ENCODE results near the gene ALDH2.
"Not testable (repeated sequence)": the region's sequence is repeated elsewhere in the genome, so short reads cannot be mapped to it uniquely, and the experiment has no call there.

The ALDH2 gene

DNA sequence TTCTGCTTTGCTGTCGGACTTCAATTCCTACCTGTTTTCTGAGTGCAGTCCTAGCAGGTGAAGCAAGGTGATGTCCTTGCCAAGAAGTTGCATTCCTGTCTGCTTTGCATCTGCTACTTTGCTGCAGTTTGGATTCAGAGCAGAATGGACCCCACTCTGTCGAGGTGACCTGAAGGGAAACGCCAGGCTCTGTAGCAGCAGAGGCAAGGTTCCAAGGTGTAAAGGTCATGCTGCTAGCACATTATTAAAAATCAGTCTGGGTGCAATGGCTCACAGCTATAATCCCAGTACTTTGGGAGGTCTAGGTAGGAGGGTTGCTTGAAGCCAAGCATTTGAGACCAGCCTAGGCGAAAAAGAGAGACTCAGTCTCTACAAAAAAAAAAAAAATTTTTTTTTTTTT is 17.3 kb upstream of the ALDH2 start:
- no peak for TF ChIP-seq POLR2A (IDR thresholded peaks at IDR 0.05; ENCODE audit: low read depth, low read length)
- FAIRE-seq = no peak
- DNase-seq (ENCODE audit: insufficient read length, low spot score) = no peak

DNA sequence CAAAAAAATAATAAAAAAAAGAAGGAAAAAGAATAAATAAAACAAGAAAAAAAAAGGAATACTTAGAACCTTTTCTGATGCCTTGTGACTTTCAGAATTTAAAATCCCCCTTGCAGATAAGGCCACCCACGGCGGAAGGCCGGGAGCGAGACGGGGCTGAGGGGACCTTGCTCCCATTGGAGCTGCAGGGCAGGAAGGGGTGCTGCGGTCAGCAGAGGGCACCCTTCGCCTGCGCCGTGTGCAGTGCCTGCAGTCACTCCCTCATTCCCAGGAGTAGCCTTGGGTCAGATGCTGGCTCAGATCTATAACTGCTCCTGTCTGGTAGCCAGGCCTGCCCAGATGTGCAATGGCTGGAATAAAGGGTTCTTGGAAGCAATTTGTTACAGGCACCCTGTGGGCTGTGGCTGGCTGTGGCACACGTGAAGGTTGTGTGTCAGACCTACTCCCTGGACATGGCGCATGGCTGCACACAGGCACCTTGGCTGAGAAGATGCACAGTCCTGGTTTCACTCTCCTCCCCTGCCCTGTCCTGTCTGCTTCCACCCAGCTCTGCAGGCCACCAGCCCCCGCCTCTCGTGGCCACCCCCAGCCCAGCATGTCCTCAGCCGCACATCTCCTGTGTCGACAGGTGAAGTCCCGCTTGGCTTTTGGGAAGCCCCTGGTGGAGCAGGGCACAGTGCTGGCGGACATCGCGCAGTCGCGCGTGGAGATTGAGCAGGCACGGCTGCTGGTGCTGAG is 13.4 kb upstream of the ALDH2 start:
- FAIRE-seq (no peak), DNase-seq (ENCODE audit: insufficient read length, low spot score) (peak; percentile 52)
- TF ChIP-seq POLR2A (IDR thresholded peaks at IDR 0.05; ENCODE audit: low read depth, low read length) = no peak

DNA sequence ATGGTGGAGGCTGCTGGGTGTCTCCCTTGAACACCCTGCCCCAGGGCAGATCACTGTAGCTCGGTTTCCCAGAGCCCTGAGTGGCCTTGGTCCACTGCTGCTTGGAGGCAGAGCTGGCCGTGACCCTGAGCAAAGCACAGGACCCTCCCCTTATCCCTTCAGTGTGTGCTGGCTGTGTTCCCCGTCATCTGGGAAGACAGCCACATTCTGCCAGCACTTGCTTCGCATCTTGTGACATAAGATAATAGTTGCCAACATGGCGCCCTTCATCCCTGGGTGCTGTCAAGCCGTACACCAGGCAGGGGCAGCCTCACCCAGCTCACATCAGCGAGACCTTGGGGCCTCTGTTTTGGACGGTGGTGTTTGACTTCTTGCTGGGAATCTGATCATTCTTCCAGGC is 12.1 kb upstream of the ALDH2 start:
- FAIRE-seq (no peak), DNase-seq (ENCODE audit: insufficient read length, low spot score) (no peak)
- TF ChIP-seq POLR2A (IDR thresholded peaks at IDR 0.05; ENCODE audit: low read depth, low read length) = no peak

DNA sequence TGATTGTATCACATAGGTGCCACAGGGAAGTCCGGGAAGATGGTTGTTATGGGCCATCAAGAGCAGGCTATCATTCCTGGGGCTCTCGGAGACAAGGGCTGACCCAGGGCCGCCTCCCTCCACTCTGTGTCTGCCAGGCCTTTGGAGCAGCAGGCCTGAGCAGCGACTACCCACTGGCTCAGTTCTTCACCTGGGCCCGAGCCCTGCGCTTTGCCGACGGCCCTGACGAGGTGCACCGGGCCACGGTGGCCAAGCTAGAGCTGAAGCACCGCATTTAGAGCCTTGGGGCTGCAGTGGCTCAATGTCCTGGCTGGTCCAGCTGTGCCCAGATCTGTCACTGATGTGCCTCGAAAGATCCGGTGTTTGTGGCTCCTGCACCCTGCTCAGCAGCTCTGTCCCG is 10.5 kb upstream of the ALDH2 start:
- DNase-seq (ENCODE audit: insufficient read length, low spot score) = no peak
- FAIRE-seq = no peak
- no peak for TF ChIP-seq POLR2A (IDR thresholded peaks at IDR 0.05; ENCODE audit: low read depth, low read length)

DNA sequence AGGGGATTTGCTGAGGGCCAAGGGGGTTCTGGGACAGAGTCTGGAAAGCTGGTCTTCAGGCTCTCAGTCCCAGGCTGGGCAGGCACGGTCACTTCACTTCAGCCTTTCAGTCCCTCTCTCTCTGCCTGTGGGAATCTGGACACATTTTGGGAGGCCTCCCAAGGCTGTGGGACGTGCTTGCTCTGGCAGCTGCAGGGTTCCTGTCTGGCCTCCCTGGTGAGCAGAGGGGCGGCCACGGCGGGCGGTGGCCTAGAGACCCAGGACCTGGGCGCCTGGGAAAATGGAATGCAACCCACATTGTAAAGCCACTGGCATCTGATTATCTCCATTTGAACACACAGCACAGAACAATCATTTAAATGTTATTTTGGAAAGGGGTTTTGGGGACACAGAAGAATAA is 10.1 kb upstream of the ALDH2 start:
- no peak for TF ChIP-seq POLR2A (IDR thresholded peaks at IDR 0.05; ENCODE audit: low read depth, low read length)
- DNase-seq (ENCODE audit: insufficient read length, low spot score) (no peak), FAIRE-seq (no peak)

DNA sequence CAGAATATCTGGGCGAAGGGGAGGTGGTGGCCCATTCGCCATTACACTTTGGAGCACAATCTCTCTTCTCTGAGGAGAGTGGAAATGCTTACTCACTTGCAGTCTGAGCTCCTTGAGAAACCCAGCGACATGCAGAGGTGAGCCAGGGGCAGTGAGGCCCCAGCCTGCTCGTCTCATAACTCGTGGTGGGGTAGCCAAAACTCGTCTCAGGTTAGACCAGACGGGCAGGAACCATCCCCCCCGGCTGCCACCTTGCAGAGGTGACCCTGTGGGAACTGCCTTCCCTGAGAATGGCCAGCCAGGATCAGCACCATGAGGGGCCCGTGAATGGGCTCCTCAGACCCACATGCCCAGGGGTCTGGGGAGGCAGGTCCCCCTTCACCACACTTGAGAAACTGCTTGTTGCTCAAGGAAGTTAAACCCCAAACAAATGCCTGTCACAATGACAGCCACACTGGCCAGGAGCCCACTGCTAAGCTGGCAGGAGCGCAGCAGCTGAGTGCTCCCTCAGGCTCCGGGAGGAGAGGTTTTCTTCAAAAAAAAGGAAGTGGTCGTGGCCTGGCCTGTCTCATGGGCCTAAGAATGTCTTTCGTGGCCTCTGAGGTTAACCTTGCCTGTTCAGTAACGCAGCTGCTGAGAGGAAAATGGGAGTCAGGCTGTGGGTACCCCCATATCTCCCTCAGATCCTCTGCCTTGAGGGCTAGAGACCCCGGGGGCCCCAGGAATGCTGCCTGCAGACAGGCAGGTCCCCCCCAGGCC is 9.2 kb upstream of the ALDH2 start:
- DNase-seq (ENCODE audit: insufficient read length, low spot score) (no peak), FAIRE-seq (no peak)
- TF ChIP-seq POLR2A (IDR thresholded peaks at IDR 0.05; ENCODE audit: low read depth, low read length) = no peak

DNA sequence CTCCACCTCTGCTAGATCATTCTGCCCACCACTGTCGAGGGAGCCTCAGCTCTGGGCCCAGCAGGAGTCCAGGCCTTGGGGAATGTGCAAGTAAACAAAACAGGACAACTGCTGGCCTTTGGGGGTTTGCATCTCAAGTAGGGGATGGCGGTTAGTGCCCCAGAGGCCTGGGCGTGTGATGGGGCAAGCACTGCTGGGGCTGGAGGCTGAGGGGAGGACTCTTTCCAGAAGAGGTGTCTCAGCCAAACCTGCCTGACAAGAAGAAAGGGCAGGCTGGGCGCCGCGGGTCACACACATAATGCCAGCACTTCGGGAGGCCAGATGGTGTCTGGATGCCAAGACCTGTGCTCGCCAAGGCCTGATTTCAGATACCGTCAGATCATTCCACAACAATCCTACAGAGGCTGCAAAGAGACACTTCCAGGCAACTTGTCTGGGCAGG is 8.6 kb upstream of the ALDH2 start:
- FAIRE-seq (no peak), DNase-seq (ENCODE audit: insufficient read length, low spot score) (no peak)
- TF ChIP-seq POLR2A (IDR thresholded peaks at IDR 0.05; ENCODE audit: low read depth, low read length) = no peak

DNA sequence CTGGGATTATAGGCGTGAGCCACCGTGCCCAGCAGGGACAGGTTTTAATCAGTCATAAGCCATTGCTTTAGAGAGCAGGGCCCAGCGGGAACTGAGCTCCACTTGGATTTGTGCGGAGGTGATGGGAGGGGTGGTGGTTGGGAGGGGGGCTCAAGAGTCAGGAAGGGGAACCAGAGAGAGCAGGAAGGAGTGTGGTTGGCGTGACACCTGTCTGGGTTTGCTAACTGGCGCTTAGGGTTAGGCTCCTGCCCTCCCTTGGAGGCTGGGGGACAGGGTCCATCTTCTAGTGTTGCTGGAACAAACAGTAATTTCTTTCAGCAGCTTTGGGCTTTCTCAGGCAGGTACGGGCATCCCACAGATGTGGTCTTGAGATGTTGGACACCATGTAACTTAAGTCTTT is 7.5 kb upstream of the ALDH2 start:
- no peak for TF ChIP-seq POLR2A (IDR thresholded peaks at IDR 0.05; ENCODE audit: low read depth, low read length)
- DNase-seq (ENCODE audit: insufficient read length, low spot score) (no peak), FAIRE-seq (no peak)

DNA sequence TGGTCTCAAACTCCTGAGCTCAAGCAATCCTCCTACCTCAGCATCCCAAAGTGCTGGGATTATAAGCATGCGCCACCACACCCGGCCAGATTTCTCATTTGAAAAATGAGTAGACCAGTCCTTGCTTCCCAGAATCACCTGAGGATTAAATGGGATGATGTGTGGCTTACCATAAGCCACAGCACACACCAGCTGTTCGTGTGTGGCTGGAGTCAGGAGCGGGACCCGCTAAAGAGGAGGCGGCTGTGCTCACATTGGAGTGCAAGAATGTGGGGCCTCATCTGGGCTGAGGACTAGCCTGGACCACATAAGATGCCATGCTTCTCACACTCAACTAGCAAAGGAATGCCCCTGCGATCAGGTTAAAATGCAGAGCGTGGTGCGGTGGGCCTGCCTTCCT is 6.7 kb upstream of the ALDH2 start:
- FAIRE-seq = no peak
- TF ChIP-seq POLR2A (IDR thresholded peaks at IDR 0.05; ENCODE audit: low read depth, low read length) = no peak
- no peak for DNase-seq (ENCODE audit: insufficient read length, low spot score)

DNA sequence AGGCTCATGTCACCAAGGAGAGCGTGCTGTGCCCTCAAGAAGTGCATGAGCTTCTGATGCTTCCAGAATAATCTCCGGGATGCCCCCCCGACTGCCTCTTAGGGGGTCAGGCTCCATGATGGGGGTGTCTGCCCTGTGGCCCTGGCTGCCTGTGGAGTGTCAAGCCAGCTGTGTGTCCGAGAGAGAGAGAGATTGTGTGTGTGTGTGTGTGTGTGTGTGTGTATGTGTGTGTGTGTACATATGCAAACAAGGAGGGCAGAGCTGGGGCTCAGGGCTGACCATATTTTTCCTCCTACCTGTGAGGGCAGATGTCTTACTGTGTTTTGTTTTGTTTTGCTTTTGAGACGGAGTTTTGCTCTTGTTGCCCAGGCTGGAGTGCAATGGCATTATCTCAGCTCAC is 5.6 kb upstream of the ALDH2 start:
- no peak for TF ChIP-seq POLR2A (IDR thresholded peaks at IDR 0.05; ENCODE audit: low read depth, low read length)
- DNase-seq (ENCODE audit: insufficient read length, low spot score) (no peak), FAIRE-seq (no peak)

DNA sequence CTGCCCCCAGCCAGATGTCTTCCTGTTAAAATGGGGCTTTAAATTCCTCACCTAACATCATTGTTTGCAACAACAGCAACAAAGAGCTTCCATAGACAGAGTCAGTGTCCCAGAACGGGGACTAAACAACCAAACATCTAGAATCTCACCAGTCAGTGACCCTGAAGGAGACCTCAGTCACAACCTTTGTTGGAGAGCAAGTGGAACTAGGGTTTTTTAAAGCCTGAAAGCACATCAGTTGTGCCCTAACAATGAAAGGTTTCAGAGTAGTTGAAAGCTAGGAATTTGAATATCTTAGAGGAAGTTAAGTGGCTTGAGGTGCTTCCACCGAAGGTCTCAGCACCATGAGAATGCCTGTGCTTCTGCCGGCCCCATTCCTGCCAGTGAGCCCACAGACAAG is 5.0 kb upstream of the ALDH2 start:
- FAIRE-seq (no peak), DNase-seq (ENCODE audit: insufficient read length, low spot score) (no peak)
- no peak for TF ChIP-seq POLR2A (IDR thresholded peaks at IDR 0.05; ENCODE audit: low read depth, low read length)

DNA sequence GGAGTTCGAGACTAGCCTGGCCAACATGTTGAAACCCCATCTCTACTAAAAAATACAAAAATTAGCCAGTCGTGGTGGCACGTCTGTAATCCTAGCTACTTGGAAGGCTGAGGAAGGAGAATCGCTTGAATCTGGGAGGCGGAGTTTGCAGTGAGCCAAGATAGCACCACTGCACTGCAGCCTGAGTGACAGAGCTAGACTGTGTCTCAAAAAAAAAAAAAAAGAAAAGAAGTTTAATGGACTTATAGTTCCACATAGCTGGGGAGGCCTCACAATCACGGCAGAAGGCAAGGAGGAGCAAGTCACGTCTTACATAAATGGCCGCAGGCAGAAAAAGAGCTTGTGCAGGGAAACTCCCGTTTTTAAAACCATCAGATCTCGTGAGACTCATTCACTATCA is 3.2 kb upstream of the ALDH2 start:
- FAIRE-seq; DNase-seq (ENCODE audit: insufficient read length, low spot score): not testable (repeated sequence)

DNA sequence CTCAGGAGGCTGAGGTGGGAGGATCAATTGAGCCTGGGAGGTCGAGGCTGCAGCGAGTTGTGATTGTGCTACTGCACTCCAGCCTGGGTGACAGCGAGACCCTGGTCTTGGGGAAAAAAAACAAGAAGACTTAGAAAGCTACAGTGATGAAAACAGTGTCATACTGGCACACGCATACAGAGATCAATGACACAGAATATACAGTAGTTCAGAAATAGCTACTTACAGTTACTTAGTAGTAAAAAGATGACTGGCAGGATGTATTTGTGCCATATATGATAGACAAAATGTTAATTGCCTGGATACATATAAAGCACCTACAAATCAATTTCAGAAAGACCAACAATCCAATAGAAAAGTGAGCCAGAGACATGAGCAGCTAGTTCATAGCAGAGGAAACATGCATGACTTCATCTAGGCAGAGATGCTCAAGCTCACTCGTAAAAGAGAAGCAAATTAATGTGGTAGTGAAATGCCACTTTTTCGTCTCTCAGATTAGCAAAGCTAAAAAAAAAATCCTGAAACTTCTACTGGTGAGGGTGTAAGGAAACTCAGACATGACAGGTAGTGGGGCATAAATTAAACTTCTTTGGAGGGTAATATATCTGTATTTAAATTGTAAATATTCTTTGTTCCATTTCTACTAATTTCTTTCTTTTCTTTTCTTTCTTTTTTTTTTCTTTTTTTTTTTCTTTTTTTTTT is 2.5 kb upstream of the ALDH2 start:
- TF ChIP-seq POLR2A (IDR thresholded peaks at IDR 0.05; ENCODE audit: low read depth, low read length) = no peak
- no peak for FAIRE-seq
- no peak for DNase-seq (ENCODE audit: insufficient read length, low spot score)

DNA sequence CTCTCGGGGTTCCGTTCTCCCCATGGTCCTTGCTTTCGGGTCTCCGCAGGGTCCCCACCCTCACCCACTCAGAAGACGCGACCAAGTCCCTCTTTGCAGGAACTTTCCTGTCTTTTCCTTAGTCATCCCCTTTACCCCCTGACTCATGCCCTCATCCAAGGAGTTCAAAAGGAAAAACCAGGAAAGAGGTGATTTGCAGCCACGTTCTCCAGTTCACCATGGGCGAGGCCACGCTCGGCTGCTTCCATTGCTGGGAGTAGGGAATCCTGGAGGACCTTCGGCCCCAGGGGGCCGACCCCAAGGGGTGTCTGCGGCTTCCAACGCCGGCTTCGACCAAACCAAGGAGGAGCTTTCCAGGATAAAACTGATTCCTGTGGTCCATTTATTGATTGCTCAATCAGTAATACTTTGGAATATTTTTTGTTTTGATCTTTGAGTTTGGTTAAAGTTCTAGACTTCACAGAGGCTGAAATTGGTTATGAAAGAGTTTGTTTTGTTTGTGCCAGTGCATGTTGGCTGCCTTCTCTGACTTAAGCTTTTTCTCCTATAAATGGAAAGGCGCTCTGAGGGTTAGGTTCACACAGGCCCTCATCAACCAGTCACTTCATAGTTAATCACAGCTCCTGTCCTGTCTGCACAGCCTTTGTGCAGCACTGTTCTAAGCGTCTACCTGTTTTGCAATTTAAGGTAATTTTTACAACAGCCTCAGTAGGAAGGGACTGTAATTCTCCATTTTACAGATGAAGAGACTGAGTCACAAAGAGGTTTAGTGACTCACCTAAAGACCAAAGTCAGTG is 827 bp downstream of the ALDH2 start:
- DNase-seq (ENCODE audit: insufficient read length, low spot score) (no peak), FAIRE-seq (no peak)
- TF ChIP-seq POLR2A (IDR thresholded peaks at IDR 0.05; ENCODE audit: low read depth, low read length) = no peak
